Stimulated activated CD4-positive, alpha-beta T cell treated with anti-CD3 and anti-CD28 coated beads, Interleukin-12 subunit alpha, Interleukin-12 subunit beta, amount 100 ng/mL, for 24 hours (primary cell): ENCODE data around the gene PRCP.

ENCODE experiments used
- DNase-seq, 2 experiments: peaks; one replicate each; pipeline ENCODE4 v3.0.0-alpha.2; 2020; ENCODE audit warnings: low read depth in 2 of 2

The PRCP gene

DNA sequence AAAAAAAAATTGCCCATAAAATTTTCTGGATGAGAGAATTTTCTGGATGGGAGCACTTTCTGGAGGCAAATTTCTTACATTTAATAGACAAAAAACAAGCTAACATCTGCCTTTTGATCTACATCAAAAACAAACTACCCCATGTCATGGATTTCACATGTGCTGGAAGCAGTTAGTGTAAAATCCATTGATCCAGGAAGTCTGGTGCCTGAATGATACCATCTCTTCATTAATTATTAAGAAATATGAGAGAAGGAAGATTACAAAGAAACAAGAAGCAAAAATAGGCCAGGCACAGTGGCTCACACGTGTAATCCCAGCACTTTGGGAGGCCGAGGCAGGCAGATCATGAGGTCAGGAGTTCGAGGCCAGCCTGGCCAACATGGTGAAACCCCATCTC is 113.4 kb downstream of the PRCP start:
- DNase-seq, result no peak

DNA sequence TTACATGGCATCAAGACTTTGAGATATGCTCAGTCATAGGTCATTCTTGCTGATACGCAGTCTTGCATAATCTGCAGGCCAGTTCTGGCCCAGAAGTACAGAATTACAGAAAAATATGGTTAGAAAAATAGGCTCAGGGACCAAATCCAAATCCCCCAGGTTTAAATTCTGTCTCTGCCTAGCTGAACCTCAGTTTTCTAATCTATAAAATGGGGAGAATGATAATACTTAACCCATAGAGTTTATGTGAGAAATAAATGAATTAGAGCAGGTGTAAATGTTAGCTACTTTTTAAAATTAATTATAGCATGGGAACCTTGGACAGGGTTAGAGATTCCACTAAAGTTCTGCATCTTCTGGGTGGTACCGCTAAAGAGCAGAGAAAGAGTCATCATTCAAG is 114.2 kb downstream of the PRCP start:
- no peak for DNase-seq

DNA sequence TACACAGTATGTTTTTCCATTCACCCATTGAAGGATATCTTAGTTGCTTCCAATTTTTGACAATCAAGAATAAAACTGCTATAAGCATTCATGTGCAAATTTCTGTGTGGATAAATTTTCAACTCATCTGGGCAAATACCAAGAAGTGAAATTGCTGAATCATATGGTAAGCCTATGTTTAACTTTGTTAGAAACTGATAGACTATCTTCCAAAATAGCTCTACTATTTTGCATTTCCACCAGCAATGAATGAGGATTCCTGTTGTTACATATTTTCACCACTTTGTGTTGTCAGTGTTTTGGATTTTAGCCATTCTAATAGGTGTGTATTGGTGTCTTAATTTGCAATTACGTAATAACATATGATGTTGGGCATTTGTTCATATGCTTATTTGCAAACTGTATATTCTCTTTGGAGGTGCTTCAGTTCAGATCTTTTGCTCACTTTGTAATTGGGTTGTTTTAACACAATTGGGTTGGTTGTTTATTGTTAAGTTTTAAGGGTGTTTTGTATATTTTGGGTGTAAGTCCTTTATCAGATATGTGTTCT is 117.3 kb downstream of the PRCP start:
- DNase-seq, result no peak

DNA sequence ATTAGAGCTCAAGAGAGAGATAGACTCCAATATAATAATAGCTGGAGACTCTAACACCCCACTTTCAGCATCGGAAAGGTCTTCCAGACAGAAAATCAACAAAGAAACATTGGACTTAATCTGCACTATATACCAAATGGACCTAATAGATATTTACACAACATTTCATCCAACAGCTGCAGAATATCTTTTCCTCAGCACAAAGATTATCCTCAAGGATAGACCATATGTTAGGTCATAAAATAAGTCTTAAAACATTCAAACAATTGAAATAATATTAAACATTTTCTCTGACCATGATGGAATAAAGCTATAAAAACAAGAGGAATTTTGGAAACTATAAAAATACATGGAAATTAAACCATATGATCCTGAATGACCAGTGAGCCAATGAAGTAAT is 121.5 kb downstream of the PRCP start:
- DNase-seq, result no peak

DNA sequence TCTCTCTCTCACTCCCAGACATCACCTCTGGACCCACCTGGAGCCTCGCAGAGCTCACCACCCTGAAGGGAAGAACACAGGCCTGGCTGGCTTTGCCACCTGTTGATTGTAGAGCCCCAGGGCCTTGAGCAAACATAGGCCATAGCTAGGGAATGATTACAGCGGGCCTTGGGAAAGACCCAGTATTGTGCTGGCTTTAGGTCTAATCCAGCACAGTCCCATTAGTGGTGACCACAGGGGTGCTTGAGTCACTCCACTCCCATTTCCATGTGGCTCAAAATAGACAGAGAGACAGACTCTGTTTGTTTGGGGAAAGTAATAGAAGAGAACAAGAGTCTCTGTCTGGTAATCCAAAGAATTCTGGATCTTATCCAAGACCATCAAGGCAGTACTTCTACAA is 123.9 kb downstream of the PRCP start:
- no peak for DNase-seq

DNA sequence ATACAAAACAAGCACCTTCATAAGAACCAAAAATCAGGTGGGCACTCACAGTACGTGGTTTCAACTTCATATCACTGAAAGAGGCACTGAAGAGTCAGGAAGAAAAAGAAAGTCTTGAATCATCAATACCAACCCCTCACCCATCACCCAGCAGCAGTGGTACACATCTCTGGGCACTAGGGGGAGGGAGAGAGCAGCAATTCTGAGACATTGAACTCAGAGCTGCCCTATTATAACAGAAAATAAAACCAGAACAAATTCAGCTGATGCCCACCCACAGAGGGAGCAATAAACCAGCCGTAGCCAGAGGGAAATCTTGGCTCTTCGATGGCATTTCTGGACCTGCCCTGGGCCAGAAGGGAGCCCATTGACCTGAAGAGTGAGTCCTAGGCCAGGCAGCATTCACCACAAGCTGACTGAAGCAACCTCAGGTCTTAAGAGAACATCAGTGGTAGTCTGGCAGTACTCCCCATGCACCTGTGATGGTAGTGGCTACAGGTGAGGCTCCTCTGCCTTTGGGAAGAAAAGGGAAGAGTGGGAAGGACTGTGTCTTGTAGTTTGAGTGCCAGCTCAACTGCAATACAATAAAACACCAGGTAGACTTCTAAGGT is 124.4 kb downstream of the PRCP start:
- DNase-seq, result peak in 1 of 2 experiments; percentile 16

DNA sequence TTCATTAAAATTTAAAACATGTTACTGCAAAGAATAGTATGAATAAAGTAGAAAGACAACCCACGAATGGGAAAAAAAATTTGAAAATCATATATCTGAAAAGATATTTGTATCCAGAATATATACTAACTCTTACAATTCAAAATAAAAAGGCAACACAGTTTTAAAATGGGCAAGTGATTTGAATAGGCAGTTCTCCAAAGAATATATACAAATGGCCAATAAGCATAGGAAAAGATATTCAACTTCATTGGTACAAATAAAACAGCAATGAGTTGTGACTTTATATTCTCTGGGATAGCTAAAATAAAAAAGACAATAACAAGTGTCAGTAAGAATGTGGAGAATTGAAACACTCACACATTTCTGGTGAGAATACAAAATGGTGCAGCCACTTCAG is 125.0 kb downstream of the PRCP start:
- no peak for DNase-seq
